ENCODE data around the gene SLC37A2.

DNA sequence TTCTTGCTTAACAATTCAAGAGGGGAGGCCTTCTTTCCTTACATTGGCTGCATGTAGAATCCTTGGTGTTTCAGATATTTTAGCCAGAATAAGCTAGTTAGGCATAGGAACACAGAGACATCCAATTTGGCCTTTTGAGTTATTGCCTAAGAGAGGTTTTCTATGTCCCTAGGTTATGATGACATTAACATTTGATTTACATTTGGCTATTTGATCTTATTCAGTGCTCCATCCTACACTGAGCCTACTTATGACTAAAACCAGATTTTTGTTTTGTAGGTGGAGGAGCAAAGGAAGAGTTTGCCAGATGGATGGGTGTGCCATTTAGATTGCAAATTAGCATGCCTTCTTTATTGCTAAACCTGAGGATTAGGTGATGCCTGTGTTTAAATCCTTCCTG is 11.1 kb upstream of the SLC37A2 start:
- TF ChIP-seq POLR2A (IDR thresholded peaks at IDR 0.05; ENCODE audit: low read depth, low read length) (no peak), POLR2AphosphoS5 (IDR thresholded peaks at IDR 0.05; ENCODE audit: low read depth, low read length) (no peak)

Measured in GM12892 (cell line).